ENCODE data around the gene KIT. TPM values are rescaled to one million over a fixed set of nuclear protein-coding genes. Genes with fewer than 3 reads are reported as not detected.

KIT gene
- total and polyA plus RNA-seq, 10 of the 15 experiments (the other 5 are each of a cell fraction or from before 2014, with no cell fraction given) = 0.01 to 0.03 TPM; not detected in 8

- Histone ChIP-seq H3K36me3 (ENCODE audit: control insufficient read depth in 2 of 2, insufficient read depth in 2 of 2, low read length in 1 of 2) (no peaks in the 10 kb centered on the region), H3K9me3 (replicated peaks; ENCODE audit: control insufficient read depth, insufficient read depth, low read length) (peaks cover 3% of the 10 kb centered on the region; the same call in 1 of the 3 replicates), H3K27me3 (replicated peaks in 1 of 2; ENCODE audit: control insufficient read depth in 2 of 2, insufficient read depth in 2 of 2, low read length in 1 of 2) (no peaks in the 10 kb centered on the region), H3K4me2 (ENCODE audit: control insufficient read depth, insufficient read depth) (no peak overlapping the region), H3K4me3 (no peak overlapping the region), H3K27ac (ENCODE audit: control insufficient read depth, insufficient read depth) (no peak overlapping the region), H4K20me1 (ENCODE audit: control insufficient read depth, insufficient read depth) (no peaks in the 10 kb centered on the region), H3K4me1 (ENCODE audit: control insufficient read depth, insufficient read depth, low read length) (no peaks in the 10 kb centered on the region), H2AFZ (ENCODE audit: control insufficient read depth, low read depth, low read length) (no peak overlapping the region), H3K9ac (ENCODE audit: control insufficient read depth, insufficient read depth, low read length) (no peak overlapping the region), H3K79me2 (ENCODE audit: control insufficient read depth, insufficient read depth, low read length) (no peaks in the 10 kb centered on the region)
- BruUV-seq (replicated peaks) = no TSS peak
- POLR2A ChIA-PET = no interaction called here
- CTCF ChIA-PET = no interaction called here
- RAD21 ChIA-PET (ENCODE audit: unreplicated experiment) = no interaction called here
- TF ChIP-seq POLR2AphosphoS2 (IDR thresholded peaks at IDR 0.05; ENCODE audit: low read depth, low read length) (no peak), HDAC6 (IDR thresholded peaks at IDR 0.05; ENCODE audit: unreplicated experiment) (no peak), SKIL (IDR thresholded peaks at IDR 0.05; ENCODE audit: low read depth, poor library complexity, severe bottlenecking) (no peak), YBX1 (IDR thresholded peaks at IDR 0.05) (no peak), NRF1 (conservative IDR thresholded peaks at IDR 0.05; ENCODE audit: low read depth, low read length) (no peak), ZNF622 (IDR thresholded peaks at IDR 0.05) (no peak), WRNIP1 (IDR thresholded peaks at IDR 0.05; ENCODE audit: borderline replicate concordance, low read depth, low read length) (no peak), ATF2 (IDR thresholded peaks at IDR 0.05; ENCODE audit: low read length) (no peak), ZBTB11 (CRISPR knock-in tag; IDR thresholded peaks at IDR 0.05) (no peak), CHD1 (IDR thresholded peaks at IDR 0.05; ENCODE audit: low read depth, low read length) (no peak), USF1 (IDR thresholded peaks at IDR 0.05; ENCODE audit: borderline replicate concordance, extremely low read length, insufficient read depth, low read depth, low read length) (no peak), MYC (IDR thresholded peaks at IDR 0.05; ENCODE audit: insufficient read depth, insufficient read length, insufficient replicate concordance, low read length, severe bottlenecking) (no peak), CHD4 (IDR thresholded peaks at IDR 0.05) (no peak)
- ATAC-seq (no peak), FAIRE-seq (no peak), DNase-seq (ENCODE audit: low read depth, low spot score) (no peak)
- in situ Hi-C loops (cut with MboI) = no loop called here
- SMC1A ChIA-PET (ENCODE audit: uncharacterized antibody, unreplicated experiment) = no interaction called here
- intact Hi-C loops (cut with micrococcal nuclease; ENCODE audit: unreplicated experiment) = no loop called here
Measured at GRCh38 chr4:54750341-54750740, 92.6 kb downstream of the KIT start.

All from GM12878 (cell line).